ENCODE results near the gene MYO3B.
"Not testable (repeated sequence)": the region's sequence is repeated elsewhere in the genome, so short reads cannot be mapped to it uniquely, and the experiment has no call there.

MYO3B gene

GRCh38 chr2:170433448-170433847 is 255.5 kb downstream of the MYO3B start:
- Histone ChIP-seq H3K36me3 (ENCODE audit: low read length) (no peaks in the 10 kb centered on the region), H3K27ac (ENCODE audit: low read depth, low read length) (no peak overlapping the region), H2AFZ (ENCODE audit: low read depth, low read length, severe bottlenecking) (no peak overlapping the region), H3K79me2 (ENCODE audit: insufficient read depth, low read length) (no peaks in the 10 kb centered on the region), H3K9me2 (replicated peaks; ENCODE audit: insufficient read depth, low read length) (no peaks in the 10 kb centered on the region), H3K4me3 (ENCODE audit: insufficient read depth, low read length, poor library complexity, severe bottlenecking) (no peak overlapping the region), H3K27me3 (ENCODE audit: low read length) (no peaks in the 10 kb centered on the region), H3K4me2 (ENCODE audit: low read depth, low read length, poor library complexity, severe bottlenecking) (no peak overlapping the region), H3F3A (ENCODE audit: insufficient read depth) (no peaks in the 10 kb centered on the region), H3K9ac (ENCODE audit: low read length) (no peak overlapping the region), H3K9me3 (ENCODE audit: insufficient read depth, low read length) (no peaks in the 10 kb centered on the region), H4K20me1 (ENCODE audit: low read depth, low read length) (no peaks in the 10 kb centered on the region)
- TF ChIP-seq, protein P1, sequence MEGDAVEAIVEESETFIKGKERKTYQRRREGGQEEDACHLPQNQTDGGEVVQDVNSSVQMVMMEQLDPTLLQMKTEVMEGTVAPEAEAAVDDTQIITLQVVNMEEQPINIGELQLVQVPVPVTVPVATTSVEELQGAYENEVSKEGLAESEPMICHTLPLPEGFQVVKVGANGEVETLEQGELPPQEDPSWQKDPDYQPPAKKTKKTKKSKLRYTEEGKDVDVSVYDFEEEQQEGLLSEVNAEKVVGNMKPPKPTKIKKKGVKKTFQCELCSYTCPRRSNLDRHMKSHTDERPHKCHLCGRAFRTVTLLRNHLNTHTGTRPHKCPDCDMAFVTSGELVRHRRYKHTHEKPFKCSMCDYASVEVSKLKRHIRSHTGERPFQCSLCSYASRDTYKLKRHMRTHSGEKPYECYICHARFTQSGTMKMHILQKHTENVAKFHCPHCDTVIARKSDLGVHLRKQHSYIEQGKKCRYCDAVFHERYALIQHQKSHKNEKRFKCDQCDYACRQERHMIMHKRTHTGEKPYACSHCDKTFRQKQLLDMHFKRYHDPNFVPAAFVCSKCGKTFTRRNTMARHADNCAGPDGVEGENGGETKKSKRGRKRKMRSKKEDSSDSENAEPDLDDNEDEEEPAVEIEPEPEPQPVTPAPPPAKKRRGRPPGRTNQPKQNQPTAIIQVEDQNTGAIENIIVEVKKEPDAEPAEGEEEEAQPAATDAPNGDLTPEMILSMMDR (IDR thresholded peaks at IDR 0.05; ENCODE audit: insufficient read depth, low read length, poor library complexity, severe bottlenecking): no peak
- TF ChIP-seq EZH2phosphoT487 (conservative IDR thresholded peaks at IDR 0.05; ENCODE audit: low read length): no peak

- not testable (repeated sequence) for H3K9me3 ChIP-seq (ENCODE audit: insufficient read depth, low read length); H3K27ac ChIP-seq (ENCODE audit: low read depth, low read length)
Measured at GRCh38 chr2:170434396-170434795, 256.4 kb downstream of the MYO3B start.

GRCh38 chr2:170434900-170435621 is 257.1 kb downstream of the MYO3B start:
- Histone ChIP-seq H3K27me3 (ENCODE audit: low read length) (no peaks in the 10 kb centered on the region), H3K36me3 (ENCODE audit: low read length) (no peaks in the 10 kb centered on the region), H2AFZ (ENCODE audit: low read depth, low read length, severe bottlenecking) (no peak overlapping the region), H3K9me3 (ENCODE audit: insufficient read depth, low read length) (no peaks in the 10 kb centered on the region), H3F3A (ENCODE audit: insufficient read depth) (no peaks in the 10 kb centered on the region), H3K27ac (ENCODE audit: low read depth, low read length) (no peak overlapping the region), H3K4me2 (ENCODE audit: low read depth, low read length, poor library complexity, severe bottlenecking) (no peak overlapping the region), H3K9me2 (replicated peaks; ENCODE audit: insufficient read depth, low read length) (no peaks in the 10 kb centered on the region), H4K20me1 (ENCODE audit: low read depth, low read length) (no peaks in the 10 kb centered on the region), H3K9ac (ENCODE audit: low read length) (no peak overlapping the region), H3K4me3 (ENCODE audit: insufficient read depth, low read length, poor library complexity, severe bottlenecking) (no peak overlapping the region), H3K79me2 (ENCODE audit: insufficient read depth, low read length) (no peaks in the 10 kb centered on the region)
- TF ChIP-seq, protein P1 (IDR thresholded peaks at IDR 0.05; ENCODE audit: insufficient read depth, low read length, poor library complexity, severe bottlenecking): no peak
- TF ChIP-seq EZH2phosphoT487 (conservative IDR thresholded peaks at IDR 0.05; ENCODE audit: low read length): no peak

More at GRCh38 chr2:170434396-170434795, 256.4 kb downstream of the MYO3B start:
- H3K9ac ChIP-seq (ENCODE audit: low read length); H3K27me3 ChIP-seq (ENCODE audit: low read length); H3F3A ChIP-seq (ENCODE audit: insufficient read depth); H3K4me3 ChIP-seq (ENCODE audit: insufficient read depth, low read length, poor library complexity, severe bottlenecking); H2AFZ ChIP-seq (ENCODE audit: low read depth, low read length, severe bottlenecking); H3K36me3 ChIP-seq (ENCODE audit: low read length); H3K79me2 ChIP-seq (ENCODE audit: insufficient read depth, low read length); H3K9me2 ChIP-seq (replicated peaks; ENCODE audit: insufficient read depth, low read length); H3K4me2 ChIP-seq (ENCODE audit: low read depth, low read length, poor library complexity, severe bottlenecking); H4K20me1 ChIP-seq (ENCODE audit: low read depth, low read length): not testable (repeated sequence)

- H3K4me3 ChIP-seq (ENCODE audit: insufficient read depth, low read length, poor library complexity, severe bottlenecking): no peak overlapping the region
- H2AFZ ChIP-seq (ENCODE audit: low read depth, low read length, severe bottlenecking): no peak overlapping the region
- H3K36me3 ChIP-seq (ENCODE audit: low read length): no peaks in the 10 kb centered on the region
- no peak overlapping the region for H3K4me2 ChIP-seq (ENCODE audit: low read depth, low read length, poor library complexity, severe bottlenecking)
- no peaks in the 10 kb centered on the region for H3K9me3 ChIP-seq (ENCODE audit: insufficient read depth, low read length)
- H3K9ac ChIP-seq (ENCODE audit: low read length): no peak overlapping the region
- no peak for TF ChIP-seq EZH2phosphoT487 (conservative IDR thresholded peaks at IDR 0.05; ENCODE audit: low read length)
- TF ChIP-seq, protein P1 (IDR thresholded peaks at IDR 0.05; ENCODE audit: insufficient read depth, low read length, poor library complexity, severe bottlenecking): no peak
- H3K27me3 ChIP-seq (ENCODE audit: low read length): no peaks in the 10 kb centered on the region
- H3K79me2 ChIP-seq (ENCODE audit: insufficient read depth, low read length): no peaks in the 10 kb centered on the region
- H3K9me2 ChIP-seq (replicated peaks; ENCODE audit: insufficient read depth, low read length): no peaks in the 10 kb centered on the region
- H3K27ac ChIP-seq (ENCODE audit: low read depth, low read length): no peak overlapping the region
- no peaks in the 10 kb centered on the region for H3F3A ChIP-seq (ENCODE audit: insufficient read depth)
- no peaks in the 10 kb centered on the region for H4K20me1 ChIP-seq (ENCODE audit: low read depth, low read length)
Measured at GRCh38 chr2:170436077-170436943, 258.4 kb downstream of the MYO3B start.

Data from SU-DHL-6 (cell line).